ENCODE results near the gene BCL3. TPM values are rescaled to one million over a fixed set of nuclear protein-coding genes. Genes with fewer than 3 reads are reported as not detected.

Gene BCL3
- total RNA-seq, 1 experiment from 2014 or later: 37.9 TPM

DNA sequence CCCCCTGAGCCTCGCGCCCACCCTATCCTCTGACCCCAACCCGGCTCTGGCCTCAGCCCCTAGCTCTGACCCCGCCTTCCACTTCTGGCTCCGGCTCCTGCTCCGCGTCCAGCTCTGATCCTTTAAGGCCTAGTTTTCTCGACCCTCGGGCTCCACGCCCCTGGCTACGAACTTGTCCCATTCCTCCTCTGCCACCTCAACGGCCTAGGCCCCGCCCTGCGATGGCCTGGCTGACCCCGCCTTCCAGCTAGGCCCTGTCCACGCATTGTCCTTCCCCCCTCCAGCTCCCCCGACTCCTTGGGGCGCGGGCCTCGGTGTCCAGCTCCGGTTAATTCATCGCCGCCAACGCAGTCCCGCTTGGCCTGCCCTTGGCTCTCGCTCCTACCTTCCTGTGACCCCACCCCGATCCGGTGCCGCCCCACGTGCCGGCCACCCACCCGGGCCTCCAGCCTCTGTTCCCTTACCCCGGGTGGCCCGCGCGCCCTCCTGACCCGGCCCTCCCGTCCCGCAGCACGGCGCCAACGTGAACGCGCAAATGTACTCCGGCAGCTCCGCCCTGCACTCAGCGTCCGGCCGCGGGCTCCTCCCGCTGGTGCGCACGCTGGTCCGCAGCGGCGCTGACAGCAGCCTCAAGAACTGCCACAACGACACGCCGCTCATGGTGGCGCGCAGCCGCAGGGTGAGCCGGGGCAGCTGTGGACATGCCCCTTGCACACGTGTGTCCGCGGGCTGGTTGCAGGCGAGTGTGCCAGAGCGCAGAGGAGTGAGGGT, 9.4 kb downstream of the BCL3 start:
- intact Hi-C loops (cut with micrococcal nuclease): no loop called here
- Histone ChIP-seq H4K20me1 (ENCODE audit: insufficient read depth) (no peaks in the 10 kb centered on the region), H3K27me3 (ENCODE audit: insufficient read depth, low read length) (no peaks in the 10 kb centered on the region), H3K4me3 (replicated peaks in 1 of 2; ENCODE audit: low read depth in 1 of 2, low read length in 2 of 2) (no peak overlapping the region), H3K4me1 (ENCODE audit: control insufficient read depth in 1 of 2, insufficient read depth in 2 of 2, low read length in 2 of 2) (peaks cover 18 to 38% of the 10 kb centered on the region in 2 experiments), H3K9me2 (ENCODE audit: insufficient read depth) (no peaks in the 10 kb centered on the region), H3K9ac (ENCODE audit: low read length) (no peak overlapping the region), H3K36me3 (ENCODE audit: control insufficient read depth in 1 of 2, insufficient read depth in 2 of 2, low read length in 2 of 2) (peaks cover 3 to 7% of the 10 kb centered on the region in 2 experiments; a peak in 2 of 4 replicates), H2AFZ (ENCODE audit: low read depth, low read length, poor library complexity, severe bottlenecking) (no peak overlapping the region), H3K27ac (ENCODE audit: low read depth, low read length) (peak overlapping the region; percentile 18; the same call in 1 of the 2 replicates), H3K4me2 (ENCODE audit: low read length) (no peak overlapping the region), H3K79me2 (ENCODE audit: insufficient read depth, low read length) (peaks cover 9% of the 10 kb centered on the region; the same call in 1 of the 2 replicates), H3K9me3 (ENCODE audit: control insufficient read depth in 1 of 2, insufficient read depth in 1 of 2, low read depth in 1 of 2, low read length in 2 of 2) (no peaks in the 10 kb centered on the region)
- no peak for DNase-seq (ENCODE audit: low read depth, low spot score)
- ChIA-PET POLR2A (no interaction called here), CTCF (no interaction called here), RAD21 (ENCODE audit: low non-redundant PET in 1 of 2, low total read pairs in 2 of 2, uncharacterized antibody in 2 of 2, unreplicated experiment in 2 of 2) (interaction anchor here in 1 of 2 experiments (0.6 kb wide), 1 partner anchor 13 kb away, joined by 5 read pairs; no protein-coding TSS in a partner anchor)
- no peak for ATAC-seq
- no peak for TF ChIP-seq SRF (IDR thresholded peaks at IDR 0.05; ENCODE audit: low read depth)
- TF ChIP-seq EGR1 (IDR thresholded peaks at IDR 0.05; ENCODE audit: low read depth): no peak
- TF ChIP-seq SIN3A (IDR thresholded peaks at IDR 0.05; ENCODE audit: low read depth): no peak
- no peak for TF ChIP-seq SP1 (IDR thresholded peaks at IDR 0.05; ENCODE audit: low read depth)
- TF ChIP-seq TCF7L2 (IDR thresholded peaks at IDR 0.05; ENCODE audit: borderline replicate concordance, extremely low read depth, insufficient read depth, insufficient read length): no peak
- TF ChIP-seq EZH2 (IDR thresholded peaks at IDR 0.05): no peak
- TF ChIP-seq FOSL1 (IDR thresholded peaks at IDR 0.05; ENCODE audit: low read depth): no peak
- TF ChIP-seq ELF1 (IDR thresholded peaks at IDR 0.05; ENCODE audit: borderline replicate concordance, low read depth): no peak
- TF ChIP-seq, protein P1, sequence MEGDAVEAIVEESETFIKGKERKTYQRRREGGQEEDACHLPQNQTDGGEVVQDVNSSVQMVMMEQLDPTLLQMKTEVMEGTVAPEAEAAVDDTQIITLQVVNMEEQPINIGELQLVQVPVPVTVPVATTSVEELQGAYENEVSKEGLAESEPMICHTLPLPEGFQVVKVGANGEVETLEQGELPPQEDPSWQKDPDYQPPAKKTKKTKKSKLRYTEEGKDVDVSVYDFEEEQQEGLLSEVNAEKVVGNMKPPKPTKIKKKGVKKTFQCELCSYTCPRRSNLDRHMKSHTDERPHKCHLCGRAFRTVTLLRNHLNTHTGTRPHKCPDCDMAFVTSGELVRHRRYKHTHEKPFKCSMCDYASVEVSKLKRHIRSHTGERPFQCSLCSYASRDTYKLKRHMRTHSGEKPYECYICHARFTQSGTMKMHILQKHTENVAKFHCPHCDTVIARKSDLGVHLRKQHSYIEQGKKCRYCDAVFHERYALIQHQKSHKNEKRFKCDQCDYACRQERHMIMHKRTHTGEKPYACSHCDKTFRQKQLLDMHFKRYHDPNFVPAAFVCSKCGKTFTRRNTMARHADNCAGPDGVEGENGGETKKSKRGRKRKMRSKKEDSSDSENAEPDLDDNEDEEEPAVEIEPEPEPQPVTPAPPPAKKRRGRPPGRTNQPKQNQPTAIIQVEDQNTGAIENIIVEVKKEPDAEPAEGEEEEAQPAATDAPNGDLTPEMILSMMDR (IDR thresholded peaks at IDR 0.05 in 2 of 3, conservative IDR thresholded peaks at IDR 0.05 in 1 of 3; ENCODE audit: borderline replicate concordance in 1 of 3, insufficient read depth in 1 of 3, low read depth in 2 of 3, low read length in 2 of 3): no peak
- TF ChIP-seq, protein P2, sequence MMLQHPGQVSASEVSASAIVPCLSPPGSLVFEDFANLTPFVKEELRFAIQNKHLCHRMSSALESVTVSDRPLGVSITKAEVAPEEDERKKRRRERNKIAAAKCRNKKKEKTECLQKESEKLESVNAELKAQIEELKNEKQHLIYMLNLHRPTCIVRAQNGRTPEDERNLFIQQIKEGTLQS (IDR thresholded peaks at IDR 0.05): no peak
- TF ChIP-seq JUND (IDR thresholded peaks at IDR 0.05): no peak
- no peak for TF ChIP-seq EZH2phosphoT487 (IDR thresholded peaks at IDR 0.05; ENCODE audit: borderline replicate concordance)
- BruUV-seq (replicated peaks): no TSS peak
